ENCODE measurements around the gene DLG5.
A peak's percentile ranks its signal among the peaks of the same experiment; 100 is the strongest.

The DLG5 gene

DNA sequence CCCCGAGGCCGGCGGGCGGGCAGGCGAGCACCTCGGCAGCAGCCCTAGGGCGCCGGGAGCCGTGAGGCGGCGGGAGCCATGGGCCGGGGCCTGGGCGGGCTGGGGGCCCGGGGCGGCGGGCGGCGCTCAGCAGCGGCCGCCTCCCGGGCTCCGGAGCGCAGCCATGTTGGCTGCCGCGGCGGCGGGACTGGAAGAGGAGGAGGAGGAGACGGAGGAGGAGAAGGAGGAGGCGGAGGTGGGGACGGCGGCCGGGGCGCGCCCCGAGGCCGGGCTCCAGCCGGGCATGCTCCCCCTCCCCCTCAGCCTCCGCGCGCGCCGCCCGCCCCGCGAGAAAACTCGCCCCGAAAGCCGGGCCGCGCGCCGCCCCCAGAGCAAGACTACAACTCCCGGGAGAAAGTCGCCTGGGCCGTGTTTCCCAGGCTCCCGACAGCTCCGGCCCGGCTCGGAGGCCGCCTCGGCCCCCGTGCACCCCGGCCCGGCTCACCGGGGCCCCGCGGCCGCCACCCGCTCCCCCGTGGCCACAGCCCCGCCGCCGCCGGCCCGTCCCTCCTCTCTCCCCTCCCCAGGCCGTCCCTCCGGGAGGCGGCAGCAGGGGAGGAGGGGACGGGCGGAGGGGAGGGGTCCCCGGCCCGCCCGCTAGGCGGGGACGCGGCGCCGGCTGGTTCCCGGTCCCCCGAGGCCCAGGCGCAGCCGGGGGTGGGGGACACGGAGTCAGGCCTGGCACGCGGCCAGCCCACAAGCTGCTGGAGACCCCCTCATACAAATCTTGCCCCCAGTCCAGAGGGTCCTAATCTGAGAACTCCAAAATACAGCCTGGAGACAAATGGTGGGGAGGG lies at the start of gene DLG5 (continued):
- TF ChIP-seq, protein P1, sequence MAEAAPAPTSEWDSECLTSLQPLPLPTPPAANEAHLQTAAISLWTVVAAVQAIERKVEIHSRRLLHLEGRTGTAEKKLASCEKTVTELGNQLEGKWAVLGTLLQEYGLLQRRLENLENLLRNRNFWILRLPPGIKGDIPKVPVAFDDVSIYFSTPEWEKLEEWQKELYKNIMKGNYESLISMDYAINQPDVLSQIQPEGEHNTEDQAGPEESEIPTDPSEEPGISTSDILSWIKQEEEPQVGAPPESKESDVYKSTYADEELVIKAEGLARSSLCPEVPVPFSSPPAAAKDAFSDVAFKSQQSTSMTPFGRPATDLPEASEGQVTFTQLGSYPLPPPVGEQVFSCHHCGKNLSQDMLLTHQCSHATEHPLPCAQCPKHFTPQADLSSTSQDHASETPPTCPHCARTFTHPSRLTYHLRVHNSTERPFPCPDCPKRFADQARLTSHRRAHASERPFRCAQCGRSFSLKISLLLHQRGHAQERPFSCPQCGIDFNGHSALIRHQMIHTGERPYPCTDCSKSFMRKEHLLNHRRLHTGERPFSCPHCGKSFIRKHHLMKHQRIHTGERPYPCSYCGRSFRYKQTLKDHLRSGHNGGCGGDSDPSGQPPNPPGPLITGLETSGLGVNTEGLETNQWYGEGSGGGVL (tag by site-specific recombination; IDR thresholded peaks at IDR 0.05), result peak; percentile 64
- 0 out of 2 replicates have a peak, but pooled peaks have one; percentile 8 for TF ChIP-seq ZNF596 (tag by site-specific recombination; IDR thresholded peaks at IDR 0.05)
- TF ChIP-seq ZNF513 (tag by site-specific recombination; IDR thresholded peaks at IDR 0.05), result peak; percentile 31; the same call in 1 of the 2 replicates
- no peak for TF ChIP-seq OSR2 (tag by site-specific recombination; IDR thresholded peaks at IDR 0.05)
- TF ChIP-seq, protein P2, sequence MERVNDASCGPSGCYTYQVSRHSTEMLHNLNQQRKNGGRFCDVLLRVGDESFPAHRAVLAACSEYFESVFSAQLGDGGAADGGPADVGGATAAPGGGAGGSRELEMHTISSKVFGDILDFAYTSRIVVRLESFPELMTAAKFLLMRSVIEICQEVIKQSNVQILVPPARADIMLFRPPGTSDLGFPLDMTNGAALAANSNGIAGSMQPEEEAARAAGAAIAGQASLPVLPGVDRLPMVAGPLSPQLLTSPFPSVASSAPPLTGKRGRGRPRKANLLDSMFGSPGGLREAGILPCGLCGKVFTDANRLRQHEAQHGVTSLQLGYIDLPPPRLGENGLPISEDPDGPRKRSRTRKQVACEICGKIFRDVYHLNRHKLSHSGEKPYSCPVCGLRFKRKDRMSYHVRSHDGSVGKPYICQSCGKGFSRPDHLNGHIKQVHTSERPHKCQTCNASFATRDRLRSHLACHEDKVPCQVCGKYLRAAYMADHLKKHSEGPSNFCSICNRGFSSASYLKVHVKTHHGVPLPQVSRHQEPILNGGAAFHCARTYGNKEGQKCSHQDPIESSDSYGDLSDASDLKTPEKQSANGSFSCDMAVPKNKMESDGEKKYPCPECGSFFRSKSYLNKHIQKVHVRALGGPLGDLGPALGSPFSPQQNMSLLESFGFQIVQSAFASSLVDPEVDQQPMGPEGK (tag by site-specific recombination; IDR thresholded peaks at IDR 0.05), result peak; percentile 47; the same call in 1 of the 2 replicates
- TF ChIP-seq PRDM1 (tag by site-specific recombination; IDR thresholded peaks at IDR 0.05), result no peak
- TF ChIP-seq ZNF16 (tag by site-specific recombination; IDR thresholded peaks at IDR 0.05; ENCODE audit: low read depth), result no peak
- TF ChIP-seq KLF16 (tag by site-specific recombination; IDR thresholded peaks at IDR 0.05), result no peak
- TF ChIP-seq ZNF529 (tag by site-specific recombination; IDR thresholded peaks at IDR 0.05; ENCODE audit: insufficient replicate concordance), result no peak
- TF ChIP-seq ZNF629 (tag by site-specific recombination; IDR thresholded peaks at IDR 0.05), result no peak
- TF ChIP-seq, protein P3, sequence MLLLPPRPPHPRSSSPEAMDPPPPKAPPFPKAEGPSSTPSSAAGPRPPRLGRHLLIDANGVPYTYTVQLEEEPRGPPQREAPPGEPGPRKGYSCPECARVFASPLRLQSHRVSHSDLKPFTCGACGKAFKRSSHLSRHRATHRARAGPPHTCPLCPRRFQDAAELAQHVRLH (tag by site-specific recombination; IDR thresholded peaks at IDR 0.05), result no peak
- no peak for TF ChIP-seq SETDB1 (IDR thresholded peaks at IDR 0.05; ENCODE audit: insufficient read length, low read length)
- no peak for TF ChIP-seq ZNF514 (tag by site-specific recombination; IDR thresholded peaks at IDR 0.05)
- TF ChIP-seq ZNF639 (tag by site-specific recombination; IDR thresholded peaks at IDR 0.05), result no peak
- TF ChIP-seq, protein P4, sequence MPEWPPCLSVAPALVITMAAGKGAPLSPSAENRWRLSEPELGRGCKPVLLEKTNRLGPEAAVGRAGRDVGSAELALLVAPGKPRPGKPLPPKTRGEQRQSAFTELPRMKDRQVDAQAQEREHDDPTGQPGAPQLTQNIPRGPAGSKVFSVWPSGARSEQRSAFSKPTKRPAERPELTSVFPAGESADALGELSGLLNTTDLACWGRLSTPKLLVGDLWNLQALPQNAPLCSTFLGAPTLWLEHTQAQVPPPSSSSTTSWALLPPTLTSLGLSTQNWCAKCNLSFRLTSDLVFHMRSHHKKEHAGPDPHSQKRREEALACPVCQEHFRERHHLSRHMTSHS (tag by site-specific recombination; IDR thresholded peaks at IDR 0.05), result no peak
- TF ChIP-seq ZBTB17 (tag by site-specific recombination; IDR thresholded peaks at IDR 0.05), result no peak
- no peak; the same call in 1 of the 2 replicates for TF ChIP-seq WT1 (tag by site-specific recombination; IDR thresholded peaks at IDR 0.05)
- TF ChIP-seq ZNF76 (tag by site-specific recombination; IDR thresholded peaks at IDR 0.05; ENCODE audit: borderline replicate concordance, low read depth), result no peak
- no peak for TF ChIP-seq ZNF184 (tag by site-specific recombination; IDR thresholded peaks at IDR 0.05)
- no peak for TF ChIP-seq ZFP3 (tag by site-specific recombination; IDR thresholded peaks at IDR 0.05; ENCODE audit: low read depth)
- no peak for TF ChIP-seq ZNF280D (tag by site-specific recombination; IDR thresholded peaks at IDR 0.05)
- TF ChIP-seq ZNF707 (tag by site-specific recombination; IDR thresholded peaks at IDR 0.05), result no peak
- TF ChIP-seq, protein P5, sequence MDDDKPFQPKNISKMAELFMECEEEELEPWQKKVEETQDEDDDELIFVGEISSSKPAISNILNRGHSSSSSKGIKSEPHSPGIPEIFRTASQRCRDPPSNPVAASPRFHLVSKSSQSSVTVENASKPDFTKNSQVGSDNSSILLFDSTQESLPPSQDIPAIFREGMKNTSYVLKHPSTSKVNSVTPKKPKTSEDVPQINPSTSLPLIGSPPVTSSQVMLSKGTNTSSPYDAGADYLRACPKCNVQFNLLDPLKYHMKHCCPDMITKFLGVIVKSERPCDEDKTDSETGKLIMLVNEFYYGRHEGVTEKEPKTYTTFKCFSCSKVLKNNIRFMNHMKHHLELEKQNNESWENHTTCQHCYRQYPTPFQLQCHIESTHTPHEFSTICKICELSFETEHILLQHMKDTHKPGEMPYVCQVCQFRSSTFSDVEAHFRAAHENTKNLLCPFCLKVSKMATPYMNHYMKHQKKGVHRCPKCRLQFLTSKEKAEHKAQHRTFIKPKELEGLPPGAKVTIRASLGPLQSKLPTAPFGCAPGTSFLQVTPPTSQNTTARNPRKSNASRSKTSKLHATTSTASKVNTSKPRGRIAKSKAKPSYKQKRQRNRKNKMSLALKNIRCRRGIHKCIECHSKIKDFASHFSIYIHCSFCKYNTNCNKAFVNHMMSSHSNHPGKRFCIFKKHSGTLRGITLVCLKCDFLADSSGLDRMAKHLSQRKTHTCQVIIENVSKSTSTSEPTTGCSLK (tag by site-specific recombination; IDR thresholded peaks at IDR 0.05), result no peak

All from HEK293 (cell line).